HUES6 (cell line): ENCODE measurements around the gene TRAF7.

Experiments used
- H3K27ac ChIP-seq: 2 replicates; pipeline ENCODE4 v1.7.0; 2013; ENCODE audit warnings: low read depth, mild to moderate bottlenecking, low read length, inconsistent platforms
- H3K27me3 ChIP-seq: 2 replicates; pipeline ENCODE4 v1.6.1; 2013; ENCODE audit warnings: low read length; ENCODE audit not compliant: control insufficient read depth, insufficient read depth
- H3K36me3 ChIP-seq: 2 replicates; pipeline ENCODE4 v1.6.1; 2013; ENCODE audit warnings: low read length; ENCODE audit not compliant: control insufficient read depth, insufficient read depth
- H3K4me1 ChIP-seq: 2 replicates; pipeline ENCODE4 v1.6.1; 2013; ENCODE audit warnings: low read length; ENCODE audit not compliant: control insufficient read depth, insufficient read depth
- H3K4me3 ChIP-seq: 2 replicates; pipeline ENCODE4 v1.5.1; 2013; ENCODE audit warnings: low read depth, low read length
- H3K9ac ChIP-seq: one replicate; pipeline ENCODE4 v1.6.1; 2013; ENCODE audit warnings: mild to moderate bottlenecking, low read length
- H3K9me3 ChIP-seq: 2 replicates; pipeline ENCODE4 v1.6.1; 2013; ENCODE audit warnings: low read depth, low read length; ENCODE audit not compliant: control insufficient read depth, insufficient read depth

Gene TRAF7

GRCh38 chr16:2189252-2189893 is 33.8 kb downstream of the TRAF7 start:
- Histone ChIP-seq H3K4me1 (no peaks in the 10 kb centered on the region), H3K9ac (no peak overlapping the region), H3K27ac (no peak overlapping the region), H3K36me3 (no peaks in the 10 kb centered on the region), H3K4me3 (no peak overlapping the region), H3K9me3 (no peaks in the 10 kb centered on the region), H3K27me3 (peaks cover 6% of the 10 kb centered on the region; the same call in 1 of the 2 replicates)

- no peaks in the 10 kb centered on the region for H3K4me1 ChIP-seq
- no peaks in the 10 kb centered on the region for H3K9me3 ChIP-seq
- H3K27ac ChIP-seq = no peak overlapping the region
- no peak overlapping the region for H3K4me3 ChIP-seq
- H3K27me3 ChIP-seq = peaks cover 13% of the 10 kb centered on the region; the same call in 1 of the 2 replicates
- H3K36me3 ChIP-seq = no peaks in the 10 kb centered on the region
- H3K9ac ChIP-seq = peak overlapping the region; percentile 24
These were observed 34.5 kb downstream of the TRAF7 start for GRCh38 chr16:2190002-2190658.

- no peaks in the 10 kb centered on the region for H3K4me1 ChIP-seq
- no peak overlapping the region for H3K4me3 ChIP-seq
- no peaks in the 10 kb centered on the region for H3K9me3 ChIP-seq
- H3K27me3 ChIP-seq = peaks cover 21% of the 10 kb centered on the region
- H3K36me3 ChIP-seq = no peaks in the 10 kb centered on the region
- H3K27ac ChIP-seq = no peak overlapping the region
- no peak overlapping the region for H3K9ac ChIP-seq
These were observed 35.3 kb downstream of the TRAF7 start for GRCh38 chr16:2190659-2191445.

GRCh38 chr16:2191446-2191706 is 35.8 kb downstream of the TRAF7 start:
- no peaks in the 10 kb centered on the region for H3K4me1 ChIP-seq
- no peaks in the 10 kb centered on the region for H3K9me3 ChIP-seq
- H3K4me3 ChIP-seq = no peak overlapping the region
- H3K27me3 ChIP-seq = peaks cover 22% of the 10 kb centered on the region
- no peak overlapping the region for H3K27ac ChIP-seq
- no peak overlapping the region for H3K9ac ChIP-seq
- H3K36me3 ChIP-seq = no peaks in the 10 kb centered on the region

- peaks cover 48% of the 10 kb centered on the region for H3K27me3 ChIP-seq
- no peak overlapping the region for H3K9ac ChIP-seq
- no peaks in the 10 kb centered on the region for H3K9me3 ChIP-seq
- no peaks in the 10 kb centered on the region for H3K4me1 ChIP-seq
- no peak overlapping the region for H3K4me3 ChIP-seq
- H3K27ac ChIP-seq = no peak overlapping the region
- no peaks in the 10 kb centered on the region for H3K36me3 ChIP-seq
These were observed 38.7 kb downstream of the TRAF7 start for GRCh38 chr16:2194166-2194834.

GRCh38 chr16:2194852-2195321 is 39.3 kb downstream of the TRAF7 start:
- no peaks in the 10 kb centered on the region for H3K36me3 ChIP-seq
- H3K27ac ChIP-seq = no peak overlapping the region
- no peak overlapping the region for H3K9ac ChIP-seq
- H3K4me3 ChIP-seq = peak overlapping the region; percentile 60
- H3K4me1 ChIP-seq = no peaks in the 10 kb centered on the region
- H3K9me3 ChIP-seq = no peaks in the 10 kb centered on the region
- peaks cover 53% of the 10 kb centered on the region for H3K27me3 ChIP-seq

GRCh38 chr16:2195322-2196161 is 40.0 kb downstream of the TRAF7 start:
- H3K36me3 ChIP-seq = no peaks in the 10 kb centered on the region
- peaks cover 60% of the 10 kb centered on the region for H3K27me3 ChIP-seq
- no peak overlapping the region for H3K9ac ChIP-seq
- H3K4me3 ChIP-seq = peak overlapping the region; percentile 60
- no peaks in the 10 kb centered on the region for H3K4me1 ChIP-seq
- no peaks in the 10 kb centered on the region for H3K9me3 ChIP-seq
- H3K27ac ChIP-seq = no peak overlapping the region

- Histone ChIP-seq H3K4me1 (no peaks in the 10 kb centered on the region), H3K9me3 (no peaks in the 10 kb centered on the region), H3K36me3 (no peaks in the 10 kb centered on the region), H3K27ac (no peak within 1 kb of the TSS), H3K9ac (no peak within 1 kb of the TSS), H3K4me3 (peak within 1 kb of the TSS; percentile 60), H3K27me3 (peaks cover 62% of the 10 kb centered on the region)
These were observed 40.8 kb downstream of the TRAF7 start, which contains the start of gene CASKIN1 for GRCh38 chr16:2196162-2196980. CASKIN1 (minus strand) TSS chr16:2196605; CDS start chr16:2196432, 173 bp downstream.

- Histone ChIP-seq H3K27ac (no peak overlapping the region), H3K4me3 (peak overlapping the region; percentile 47), H3K27me3 (peaks cover 62% of the 10 kb centered on the region), H3K9me3 (no peaks in the 10 kb centered on the region), H3K4me1 (no peaks in the 10 kb centered on the region), H3K36me3 (no peaks in the 10 kb centered on the region), H3K9ac (no peak overlapping the region)
These were observed 41.5 kb downstream of the TRAF7 start for GRCh38 chr16:2196981-2197511.
